Colonic mucosa (tissue), 4 donors: ENCODE data around the gene PACSIN3. TPM values are rescaled to one million over a fixed set of nuclear protein-coding genes. Genes with fewer than 3 reads are reported as not detected.

ENCODE experiments used
- DNase-seq: peaks from one replicate; pipeline ENCODE4 v3.0.0-alpha.2; 2020
- H3K27ac ChIP-seq: fragments of 200-600 bp; one replicate; pipeline ENCODE4 v1.8.0; 2021
- H3K27me3 ChIP-seq: fragments of 200-600 bp; one replicate; pipeline ENCODE4 v1.8.0; 2021
- H3K36me3 ChIP-seq: fragments of 200-600 bp; one replicate; pipeline ENCODE4 v1.8.0; 2021
- H3K4me1 ChIP-seq: fragments of 200-600 bp; one replicate; pipeline ENCODE4 v1.8.0; 2021; ENCODE audit warnings: mild to moderate bottlenecking
- H3K4me3 ChIP-seq: fragments of 200-600 bp; one replicate; pipeline ENCODE4 v1.8.0; 2021
- H3K9ac ChIP-seq, 2 donors: one replicate each; pipeline ENCODE4 v1.7.0; 2013; ENCODE audit warnings: control low read depth in 2 of 2, low read depth in 2 of 2, low read length in 2 of 2
- H3K9me3 ChIP-seq: fragments of 200-600 bp; one replicate; pipeline ENCODE4 v1.8.0; 2021
- CTCF ChIP-seq: fragments of 200-600 bp; IDR thresholded peaks from one replicate; pipeline ENCODE4 v1.8.0; 2022; ENCODE audit warnings: antibody characterized with exemption, mild to moderate bottlenecking
- intact Hi-C: fragments of 100-400 bp; cut with DNase I; formaldehyde crosslinking; loops from one replicate; pipeline ENCODE4 v1.14.1; 2022
- total RNA-seq, 2 donors: library from RNA; stranded (reverse); fragmentation: NEBNext Ultra II Directional in 1 of 2; extraction: Animal tissue kit (Norgen Biotek cat#: 25700) in 1 of 2; gene quantifications; one replicate each; pipeline ENCODE4 v1.2.1, GENCODE V29; 2021
- donor health status: healthy.
- donor health status: DM: no; HTN: no; CAD: no.
- donor health status: DM: no; HTN: no; CAD: no.

Gene PACSIN3
- total RNA-seq, 2 donors from 2014 or later, result 3.2 to 11.2 TPM

DNA sequence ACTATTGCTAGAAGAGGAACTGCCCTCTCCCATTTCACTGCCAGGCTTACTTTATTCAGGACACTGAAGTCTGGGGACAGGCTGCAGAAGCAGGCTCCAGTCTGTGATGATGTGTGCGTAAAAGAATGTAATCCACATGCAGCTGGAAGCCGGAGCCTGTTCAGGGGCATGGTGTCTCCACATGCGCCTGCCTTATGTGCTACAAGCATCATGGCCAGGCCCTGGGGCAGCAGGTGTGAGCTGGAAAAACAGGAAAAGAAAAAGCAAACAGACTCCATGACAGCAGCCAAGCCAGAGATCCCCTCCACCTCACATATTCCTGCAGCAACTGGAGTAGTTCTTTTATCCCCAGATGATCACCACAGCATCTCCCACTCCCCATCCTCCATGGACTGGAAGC is 42.9 kb downstream of the PACSIN3 start:
- no peak for DNase-seq
- Histone ChIP-seq H3K9me3 (no peaks in the 10 kb centered on the region), H3K27ac (no peak overlapping the region), H3K36me3 (no peaks in the 10 kb centered on the region), H3K4me1 (no peaks in the 10 kb centered on the region), H3K4me3 (no peak overlapping the region), H3K27me3 (no peaks in the 10 kb centered on the region), H3K9ac (no peak overlapping the region)
- no peak for TF ChIP-seq CTCF
- intact Hi-C loops, result no loop called here

- no peak for DNase-seq
- H3K9me3 ChIP-seq, result no peaks in the 10 kb centered on the region
- intact Hi-C loops, result no loop called here
- H3K27ac ChIP-seq, result no peak overlapping the region
- H3K27me3 ChIP-seq, result no peaks in the 10 kb centered on the region
- no peaks in the 10 kb centered on the region for H3K4me1 ChIP-seq
- TF ChIP-seq CTCF, result no peak
- no peaks in the 10 kb centered on the region for H3K36me3 ChIP-seq
- H3K4me3 ChIP-seq, result no peak overlapping the region
- H3K9ac ChIP-seq, result no peak overlapping the region
These were observed 46.4 kb downstream of the PACSIN3 start for GRCh38 chr11:47139878-47140277.

DNA sequence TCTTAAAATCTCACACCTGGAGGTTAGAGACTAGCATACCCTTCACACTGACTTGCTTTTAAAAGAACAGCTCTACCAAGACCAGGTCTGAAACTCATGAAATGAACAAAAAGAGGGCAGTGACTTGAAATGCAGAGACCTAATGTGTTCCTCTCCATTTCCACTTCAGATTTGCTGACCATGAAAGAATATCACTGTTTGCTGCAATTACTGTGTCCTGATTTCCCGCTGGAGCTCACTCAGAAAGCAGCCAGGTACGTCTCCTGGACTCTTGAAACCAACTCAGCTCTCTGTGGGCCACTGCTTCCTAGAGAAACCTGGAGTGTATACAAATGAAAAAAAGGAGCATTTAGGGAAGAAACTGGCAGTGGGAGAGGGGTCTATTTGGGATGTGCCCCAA is 48.8 kb downstream of the PACSIN3 start:
- TF ChIP-seq CTCF, result no peak
- H3K36me3 ChIP-seq, result no peaks in the 10 kb centered on the region
- no peak overlapping the region for H3K9ac ChIP-seq
- H3K9me3 ChIP-seq, result no peaks in the 10 kb centered on the region
- DNase-seq, result no peak
- intact Hi-C loops, result no loop called here
- no peaks in the 10 kb centered on the region for H3K4me1 ChIP-seq
- no peaks in the 10 kb centered on the region for H3K27me3 ChIP-seq
- H3K27ac ChIP-seq, result no peak overlapping the region
- no peak overlapping the region for H3K4me3 ChIP-seq

- Histone ChIP-seq H3K4me3 (no peak overlapping the region), H3K36me3 (no peaks in the 10 kb centered on the region), H3K4me1 (no peaks in the 10 kb centered on the region), H3K9ac (no peak overlapping the region), H3K27me3 (no peaks in the 10 kb centered on the region), H3K27ac (no peak overlapping the region), H3K9me3 (no peaks in the 10 kb centered on the region)
- TF ChIP-seq CTCF, result no peak
- intact Hi-C loops, result no loop called here
- DNase-seq, result no peak
These were observed 49.3 kb downstream of the PACSIN3 start for GRCh38 chr11:47136921-47137320.

GRCh38 chr11:47136327-47136726 is 49.9 kb downstream of the PACSIN3 start:
- TF ChIP-seq CTCF, result no peak
- Histone ChIP-seq H3K27ac (no peak overlapping the region), H3K9ac (no peak overlapping the region), H3K4me1 (no peaks in the 10 kb centered on the region), H3K9me3 (no peaks in the 10 kb centered on the region), H3K36me3 (no peaks in the 10 kb centered on the region), H3K4me3 (no peak overlapping the region), H3K27me3 (no peaks in the 10 kb centered on the region)
- intact Hi-C loops, result no loop called here
- DNase-seq, result no peak

DNA sequence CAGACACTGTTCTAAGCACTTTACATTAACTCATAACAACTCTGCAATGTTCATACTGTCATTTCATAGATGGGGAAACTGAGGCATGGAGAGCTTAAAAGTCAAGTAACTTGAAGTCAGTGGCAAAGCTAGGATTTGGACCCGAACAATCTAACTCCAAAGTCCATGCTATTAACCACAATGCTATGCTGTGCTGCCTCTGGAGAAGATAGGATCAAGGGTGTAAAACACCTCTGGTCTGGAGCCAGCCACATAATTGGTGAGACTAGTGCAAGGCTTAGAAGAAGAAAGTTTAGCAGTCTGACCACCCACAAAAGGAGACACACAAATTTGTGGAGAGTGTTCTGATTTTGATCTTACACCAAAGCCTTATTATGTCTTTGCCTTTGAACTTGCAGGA is 53.3 kb downstream of the PACSIN3 start:
- H3K9ac ChIP-seq, result no peak overlapping the region
- H3K27me3 ChIP-seq, result no peaks in the 10 kb centered on the region
- intact Hi-C loops, result no loop called here
- no peaks in the 10 kb centered on the region for H3K9me3 ChIP-seq
- no peak overlapping the region for H3K27ac ChIP-seq
- H3K4me1 ChIP-seq, result no peaks in the 10 kb centered on the region
- no peak for DNase-seq
- no peak overlapping the region for H3K4me3 ChIP-seq
- no peaks in the 10 kb centered on the region for H3K36me3 ChIP-seq
- no peak for TF ChIP-seq CTCF
